SKM-1 treated with dmso at 0.1 percent for 144 hours (cell line): ENCODE results near the gene NRIP1.

ENCODE experiments used
- DNase-seq: peaks from one replicate; lab custom pipeline; 2025; ENCODE audit not compliant: unreplicated experiment; lab: John Stamatoyannopoulos, UW

The NRIP1 gene

GRCh38 chr21:15064576-15065391, at the start of gene NRIP1:
Gene NRIP1, minus strand, starts transcription at chr21:15065000. Its CDS starts 96,808 bp downstream, at chr21:14968192.
- DNase-seq, result peak; percentile 91

GRCh38 chr21:15112858-15113257, 48.1 kb upstream of the NRIP1 start:
- DNase-seq, result no peak

- DNase-seq, result no peak
Observed at GRCh38 chr21:15108801-15109200, 44.0 kb upstream of the NRIP1 start.

- DNase-seq, result no peak
Observed at GRCh38 chr21:15104470-15104869, 39.7 kb upstream of the NRIP1 start.

- no peak for DNase-seq
Observed at GRCh38 chr21:15098908-15099307, 34.1 kb upstream of the NRIP1 start.

- no peak for DNase-seq
Observed at GRCh38 chr21:15098181-15098580, 33.4 kb upstream of the NRIP1 start.

GRCh38 chr21:15097580-15097979, 32.8 kb upstream of the NRIP1 start:
- no peak for DNase-seq

- DNase-seq, result no peak
Observed at GRCh38 chr21:15096146-15096545, 31.3 kb upstream of the NRIP1 start.

GRCh38 chr21:15095326-15095725, 30.5 kb upstream of the NRIP1 start:
- DNase-seq, result no peak

- no peak for DNase-seq
Observed at GRCh38 chr21:15094706-15095105, 29.9 kb upstream of the NRIP1 start.

GRCh38 chr21:15093216-15093615, 28.4 kb upstream of the NRIP1 start:
- no peak for DNase-seq

GRCh38 chr21:15092745-15093144, 27.9 kb upstream of the NRIP1 start:
- no peak for DNase-seq

- no peak for DNase-seq
Observed at GRCh38 chr21:15090390-15090789, 25.6 kb upstream of the NRIP1 start.

- no peak for DNase-seq
Observed at GRCh38 chr21:15088488-15088887, 23.7 kb upstream of the NRIP1 start.

- no peak for DNase-seq
Observed at GRCh38 chr21:15084668-15085067, 19.9 kb upstream of the NRIP1 start.

GRCh38 chr21:15080526-15080925, 15.7 kb upstream of the NRIP1 start:
- DNase-seq, result no peak

- no peak for DNase-seq
Observed at GRCh38 chr21:15079269-15079668, 14.5 kb upstream of the NRIP1 start.

GRCh38 chr21:15078180-15078579, 13.4 kb upstream of the NRIP1 start:
- DNase-seq, result no peak

GRCh38 chr21:15077529-15078145, 12.8 kb upstream of the NRIP1 start:
- DNase-seq, result no peak

GRCh38 chr21:15076730-15077129, 11.9 kb upstream of the NRIP1 start:
- DNase-seq, result no peak

GRCh38 chr21:15071009-15071408, 6.2 kb upstream of the NRIP1 start:
- DNase-seq, result no peak

- DNase-seq, result no peak
Observed at GRCh38 chr21:15066123-15066575, 1.3 kb upstream of the NRIP1 start.
